ENCODE results near the gene HOXA4. TPM values are rescaled to one million over a fixed set of nuclear protein-coding genes. Genes with fewer than 3 reads are reported as not detected.
A peak's percentile ranks its signal among the peaks of the same experiment; 100 is the strongest.

Gene HOXA4
- total RNA-seq, 1 donor from 2014 or later: not detected

GRCh38 chr7:27116962-27117886 lies 13.3 kb downstream of the HOXA4 start:
- DNase-seq: no peak

GRCh38 chr7:27116031-27116961 lies 14.3 kb downstream of the HOXA4 start:
- DNase-seq: no peak

GRCh38 chr7:27115221-27116026 lies 15.1 kb downstream of the HOXA4 start:
- no peak for DNase-seq

- DNase-seq: no peak
Measured at GRCh38 chr7:27114881-27115220, 15.7 kb downstream of the HOXA4 start.

- DNase-seq: peak; percentile 84
Measured at GRCh38 chr7:27113991-27114769, 16.4 kb downstream of the HOXA4 start.

GRCh38 chr7:27112955-27113949 lies 17.3 kb downstream of the HOXA4 start:
- peak; percentile 76 for DNase-seq

- no peak for DNase-seq
Measured at GRCh38 chr7:27112361-27112760, 18.2 kb downstream of the HOXA4 start.

GRCh38 chr7:27111751-27112277 lies 18.7 kb downstream of the HOXA4 start:
- DNase-seq: no peak

- DNase-seq: no peak
Measured at GRCh38 chr7:27111042-27111750, 19.4 kb downstream of the HOXA4 start.

GRCh38 chr7:27110186-27111031 lies 20.1 kb downstream of the HOXA4 start:
- peak; percentile 85 for DNase-seq

- DNase-seq: no peak
Measured at GRCh38 chr7:27109466-27110185, 20.9 kb downstream of the HOXA4 start.

GRCh38 chr7:27108390-27109127 lies 22.0 kb downstream of the HOXA4 start:
- DNase-seq: peak; percentile 76

- no peak for DNase-seq
Measured at GRCh38 chr7:27107391-27108381, 22.9 kb downstream of the HOXA4 start.

GRCh38 chr7:27106901-27107240 lies 23.7 kb downstream of the HOXA4 start:
- no peak for DNase-seq

- peak; percentile 42 for DNase-seq
Measured at GRCh38 chr7:27106181-27106900, 24.2 kb downstream of the HOXA4 start.
